Mammary epithelial cell (primary cell): ENCODE measurements around the gene TATDN2.

Source experiments
- EZH2 ChIP-seq: IDR thresholded peaks from 2 replicates; pipeline ENCODE4 v1.6.1; 2012; ENCODE audit warnings: low read length, inconsistent platforms, borderline replicate concordance
- TF ChIP-seq, protein P1 (sequence below), 2 donors: IDR thresholded peaks in 1 of 2; conservative IDR thresholded peaks in 1 of 2; 2 replicates each; pipeline ENCODE4 v1.5.1; 2011 to 2012; ENCODE audit warnings: inconsistent platforms in 2 of 2, low read length in 2 of 2, mild to moderate bottlenecking in 2 of 2, control low read depth in 1 of 2, low read depth in 1 of 2; ENCODE audit not compliant: insufficient read depth in 1 of 2; ENCODE audit errors: extremely low read depth in 1 of 2

DNA sequence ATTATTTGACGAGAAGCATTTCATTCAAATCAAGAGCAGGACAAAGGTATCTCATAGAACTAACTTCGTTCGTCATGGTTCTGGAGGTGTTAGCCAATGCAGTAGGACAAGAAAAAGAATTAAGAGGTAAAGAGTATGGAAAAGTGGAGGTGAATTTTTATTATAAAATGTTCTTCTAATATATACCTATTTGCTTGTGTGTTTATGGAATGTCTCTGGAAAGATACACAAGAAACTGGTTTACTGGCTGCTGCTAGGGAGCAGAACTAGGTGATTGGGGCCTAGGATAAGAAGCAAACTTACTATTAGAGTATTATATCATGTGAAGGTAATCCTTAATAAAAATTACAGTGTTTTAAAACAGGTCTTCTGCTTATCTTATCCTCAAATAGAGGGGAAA is 30.9 kb upstream of the TATDN2 start:
- TF ChIP-seq, protein P1, sequence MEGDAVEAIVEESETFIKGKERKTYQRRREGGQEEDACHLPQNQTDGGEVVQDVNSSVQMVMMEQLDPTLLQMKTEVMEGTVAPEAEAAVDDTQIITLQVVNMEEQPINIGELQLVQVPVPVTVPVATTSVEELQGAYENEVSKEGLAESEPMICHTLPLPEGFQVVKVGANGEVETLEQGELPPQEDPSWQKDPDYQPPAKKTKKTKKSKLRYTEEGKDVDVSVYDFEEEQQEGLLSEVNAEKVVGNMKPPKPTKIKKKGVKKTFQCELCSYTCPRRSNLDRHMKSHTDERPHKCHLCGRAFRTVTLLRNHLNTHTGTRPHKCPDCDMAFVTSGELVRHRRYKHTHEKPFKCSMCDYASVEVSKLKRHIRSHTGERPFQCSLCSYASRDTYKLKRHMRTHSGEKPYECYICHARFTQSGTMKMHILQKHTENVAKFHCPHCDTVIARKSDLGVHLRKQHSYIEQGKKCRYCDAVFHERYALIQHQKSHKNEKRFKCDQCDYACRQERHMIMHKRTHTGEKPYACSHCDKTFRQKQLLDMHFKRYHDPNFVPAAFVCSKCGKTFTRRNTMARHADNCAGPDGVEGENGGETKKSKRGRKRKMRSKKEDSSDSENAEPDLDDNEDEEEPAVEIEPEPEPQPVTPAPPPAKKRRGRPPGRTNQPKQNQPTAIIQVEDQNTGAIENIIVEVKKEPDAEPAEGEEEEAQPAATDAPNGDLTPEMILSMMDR (conservative IDR thresholded peaks at IDR 0.05 in 1 of 2, IDR thresholded peaks at IDR 0.05 in 1 of 2; ENCODE audit: extremely low read depth in 1 of 2, insufficient read depth in 1 of 2, low read depth in 1 of 2, low read length in 2 of 2), result no peak
- TF ChIP-seq EZH2, result no peak
